ENCODE results near the gene TUBGCP2.

The TUBGCP2 gene

DNA sequence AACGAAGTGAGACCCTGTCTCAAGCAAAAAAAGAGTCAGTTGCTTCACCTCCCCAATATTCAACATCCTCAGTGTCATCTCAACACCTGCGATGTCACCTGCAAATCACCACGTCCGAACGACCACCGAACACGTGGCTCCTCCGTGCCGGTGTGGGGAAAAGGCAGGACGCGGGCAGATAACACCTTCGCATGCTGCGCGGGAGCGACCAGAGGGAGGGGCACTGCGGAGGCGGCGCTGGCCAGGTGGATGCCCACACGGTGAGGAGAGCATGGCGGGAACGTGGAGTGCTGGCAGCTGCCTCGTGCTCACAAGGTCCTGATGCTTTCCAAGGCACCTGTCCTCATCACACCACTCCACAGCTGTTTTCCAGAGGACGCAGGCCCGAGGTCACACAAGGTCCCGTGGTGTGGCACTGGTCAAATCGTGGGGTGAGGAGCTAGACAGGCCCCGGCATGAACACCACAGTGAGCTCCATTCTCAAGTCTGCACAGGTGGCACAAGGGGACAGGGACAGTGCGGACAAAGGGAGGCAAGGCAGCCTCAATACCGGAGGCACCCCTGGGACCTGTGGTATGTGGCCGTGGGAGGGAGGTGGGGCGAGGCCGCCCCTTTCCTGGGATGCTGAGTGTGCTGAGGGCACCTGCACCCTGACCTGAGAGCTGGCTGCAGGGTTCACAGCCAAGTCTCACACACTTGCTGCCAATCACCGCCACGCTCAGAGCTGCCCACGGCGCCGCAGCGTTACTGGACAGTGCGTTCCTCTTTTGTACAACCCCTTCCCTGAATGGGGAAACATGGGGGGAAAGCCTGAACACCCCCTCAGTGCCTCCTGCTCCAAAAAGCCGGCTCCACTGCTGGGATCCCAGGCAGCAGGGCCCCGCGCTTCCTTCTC is 13.0 kb downstream of the TUBGCP2 start:
- H3K9me3 Mint-ChIP-seq = no peaks in the 10 kb centered on the region
- ATAC-seq (replicated peaks) = no peak
- no peak overlapping the region for H3K4me3 Mint-ChIP-seq
- no peak for DNase-seq
- peaks cover 57% of the 10 kb centered on the region for H3K36me3 Mint-ChIP-seq (ENCODE audit: insufficient read depth)
- peaks cover 0 to 3% of the 10 kb centered on the region in 2 donors for H3K4me1 Mint-ChIP-seq (ENCODE audit: low read depth in 2 of 2)
- H3K27ac Mint-ChIP-seq = no peak overlapping the region
- H3K27me3 Mint-ChIP-seq = no peaks in the 10 kb centered on the region

DNA sequence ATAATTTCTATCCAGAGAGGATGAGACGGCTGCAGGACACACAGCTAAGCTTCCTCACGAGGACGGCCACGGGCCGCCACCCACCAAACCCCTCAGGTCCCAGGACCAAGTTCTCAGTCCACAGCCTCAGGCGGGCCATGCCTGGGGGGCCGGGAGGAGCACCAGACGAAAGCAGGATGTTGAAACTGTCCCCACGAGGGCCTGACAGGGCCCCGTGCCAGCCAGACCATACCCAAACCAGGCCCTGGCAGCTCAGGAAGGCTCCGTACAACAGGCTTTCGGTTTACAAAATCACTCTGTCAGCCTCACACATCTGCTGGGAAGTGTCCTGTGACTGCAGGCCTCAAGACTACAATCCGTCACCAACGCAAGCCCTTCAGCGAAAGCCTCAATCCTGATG is 14.5 kb downstream of the TUBGCP2 start:
- H3K4me1 Mint-ChIP-seq (ENCODE audit: low read depth in 2 of 2) = peaks cover 0 to 3% of the 10 kb centered on the region in 2 donors
- H3K9me3 Mint-ChIP-seq = no peaks in the 10 kb centered on the region
- peaks cover 64% of the 10 kb centered on the region for H3K36me3 Mint-ChIP-seq (ENCODE audit: insufficient read depth)
- H3K27me3 Mint-ChIP-seq = no peaks in the 10 kb centered on the region
- H3K4me3 Mint-ChIP-seq = no peak overlapping the region
- H3K27ac Mint-ChIP-seq = no peak overlapping the region
- ATAC-seq (replicated peaks) (no peak), DNase-seq (no peak)

DNA sequence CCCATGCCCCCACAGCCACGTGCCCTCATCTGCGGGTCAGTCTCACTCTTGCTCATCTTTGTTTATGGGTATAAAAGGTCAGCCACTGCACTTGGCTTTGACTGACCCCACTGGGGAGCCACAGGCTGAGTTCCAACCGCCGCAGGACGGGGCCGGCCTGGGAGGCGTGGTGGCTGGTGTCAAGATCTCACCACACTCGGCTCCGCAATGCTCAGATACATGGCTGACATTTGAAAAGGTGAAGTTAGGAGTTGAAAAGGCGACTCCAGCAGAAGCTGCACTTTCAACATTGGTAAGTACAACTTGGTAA is 14.9 kb downstream of the TUBGCP2 start:
- ATAC-seq (replicated peaks) = no peak
- Mint-ChIP-seq H3K4me3 (no peak overlapping the region), H3K9me3 (no peaks in the 10 kb centered on the region), H3K27me3 (no peaks in the 10 kb centered on the region), H3K36me3 (ENCODE audit: insufficient read depth) (peaks cover 64% of the 10 kb centered on the region), H3K4me1 (ENCODE audit: low read depth in 2 of 2) (peaks cover 0 to 3% of the 10 kb centered on the region in 2 donors), H3K27ac (no peak overlapping the region)
- DNase-seq = no peak

DNA sequence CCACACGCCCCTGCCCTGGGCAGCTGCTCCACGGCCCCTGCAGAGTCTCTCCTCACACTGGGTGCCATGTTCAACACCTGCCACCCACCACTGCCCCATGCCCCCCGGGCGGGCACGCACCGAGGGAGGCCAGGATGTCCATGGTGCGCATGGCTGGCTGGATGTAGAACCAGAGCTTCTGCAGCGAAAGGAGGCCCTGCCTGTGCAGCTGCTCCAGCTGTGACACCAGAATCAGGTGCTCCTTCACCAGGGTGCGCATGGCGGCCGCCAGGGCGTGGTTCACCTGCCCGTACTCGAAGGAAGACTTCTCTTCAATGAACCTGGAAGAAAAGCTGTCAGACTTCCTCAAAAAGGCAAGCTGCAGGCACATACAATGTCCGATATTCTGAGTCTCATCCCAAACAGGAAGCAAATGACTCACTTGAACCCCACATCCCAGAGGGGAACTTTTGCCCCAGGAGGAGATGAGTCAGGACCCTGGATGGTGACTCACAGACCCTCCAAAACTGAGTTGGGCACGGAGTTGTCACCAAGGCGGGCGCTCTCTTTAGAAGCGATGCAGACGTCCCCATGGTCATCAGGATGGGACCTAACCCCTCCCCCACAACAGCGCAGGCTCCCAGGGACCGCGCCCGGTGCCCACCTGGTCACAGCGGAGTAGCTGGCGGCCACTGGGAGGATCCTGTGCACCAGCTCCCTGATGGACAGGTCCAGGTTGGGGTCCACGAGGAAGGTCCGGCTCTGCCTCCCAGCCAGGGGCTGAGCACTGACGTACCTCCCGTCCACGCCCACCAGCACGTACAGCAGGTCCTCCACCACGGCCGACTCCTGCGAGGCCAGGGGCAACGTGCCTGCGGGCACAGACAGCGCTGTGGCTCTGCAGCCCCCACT is 15.5 kb downstream of the TUBGCP2 start:
- no peaks in the 10 kb centered on the region for H3K27me3 Mint-ChIP-seq

DNA sequence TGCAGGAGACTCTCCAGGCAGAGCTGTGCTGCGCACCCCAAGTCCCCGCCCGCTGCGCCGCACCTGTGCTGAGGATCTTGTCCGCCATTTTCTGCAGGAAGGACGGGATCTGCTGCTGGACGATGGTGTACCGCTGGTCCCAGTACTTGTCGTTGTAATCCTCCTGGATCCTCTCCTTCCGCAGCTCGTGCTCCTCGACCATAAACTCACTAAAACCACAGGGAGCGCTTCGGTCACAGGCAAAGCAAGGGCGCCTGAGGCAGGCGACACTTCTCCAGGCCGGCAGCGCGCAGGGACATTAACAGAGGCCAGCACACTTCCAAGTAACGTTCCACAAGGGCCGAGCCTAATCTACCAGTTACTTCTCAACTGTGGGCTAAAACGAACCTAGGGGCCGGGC is 18.9 kb downstream of the TUBGCP2 start:
- peaks cover 0 to 3% of the 10 kb centered on the region in 2 donors for H3K4me1 Mint-ChIP-seq (ENCODE audit: low read depth in 2 of 2)
- no peaks in the 10 kb centered on the region for H3K27me3 Mint-ChIP-seq
- no peak overlapping the region for H3K4me3 Mint-ChIP-seq
- H3K27ac Mint-ChIP-seq = no peak overlapping the region
- DNase-seq (no peak), ATAC-seq (replicated peaks) (no peak)
- H3K36me3 Mint-ChIP-seq (ENCODE audit: insufficient read depth) = peaks cover 59% of the 10 kb centered on the region
- H3K9me3 Mint-ChIP-seq = no peaks in the 10 kb centered on the region

More for the DNA sequence above, 15.5 kb downstream of the TUBGCP2 start:
- peaks cover 0 to 3% of the 10 kb centered on the region in 2 donors for H3K4me1 Mint-ChIP-seq (ENCODE audit: low read depth in 2 of 2)
- DNase-seq = no peak
- ATAC-seq (replicated peaks) = peak; percentile 14
- H3K4me3 Mint-ChIP-seq = no peak overlapping the region
- peaks cover 64% of the 10 kb centered on the region for H3K36me3 Mint-ChIP-seq (ENCODE audit: insufficient read depth)
- H3K27ac Mint-ChIP-seq = no peak overlapping the region
- H3K9me3 Mint-ChIP-seq = no peaks in the 10 kb centered on the region

DNA sequence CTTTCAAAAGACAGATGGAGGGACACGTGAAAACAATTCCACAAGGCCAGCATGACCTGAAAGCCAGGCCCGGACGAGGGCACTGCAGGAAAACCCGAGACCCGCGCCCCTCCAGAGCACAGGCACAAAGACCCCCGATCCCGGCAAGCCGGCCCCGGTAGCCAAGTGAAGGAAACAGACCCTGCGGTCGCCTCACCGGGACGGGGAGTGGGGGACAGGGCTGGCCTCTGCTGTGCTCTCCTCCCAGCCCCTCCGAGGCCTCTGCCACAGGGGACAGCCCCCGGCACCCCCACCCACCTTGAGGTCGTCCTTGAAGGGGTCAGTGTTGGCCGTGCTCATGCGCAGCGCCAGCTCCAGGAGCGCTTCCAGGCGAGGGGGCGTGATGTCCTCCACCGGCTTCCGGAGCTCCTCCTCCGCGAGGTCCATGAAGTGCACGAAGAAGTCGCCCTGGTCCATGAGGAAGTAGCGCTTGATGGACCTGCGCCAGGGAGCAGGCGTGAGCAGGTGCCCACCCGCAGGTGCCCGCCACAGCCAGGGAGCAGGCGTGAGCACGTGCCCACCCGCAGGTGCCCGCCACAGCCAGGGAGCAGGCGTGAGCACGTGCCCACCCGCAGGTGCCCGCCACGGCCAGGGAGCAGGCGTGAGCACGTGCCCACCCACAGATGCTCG is 20.7 kb downstream of the TUBGCP2 start:
- peaks cover 68% of the 10 kb centered on the region for H3K36me3 Mint-ChIP-seq (ENCODE audit: insufficient read depth)
- no peak overlapping the region for H3K4me3 Mint-ChIP-seq
- H3K27ac Mint-ChIP-seq = peak overlapping the region in 1 of 2 donors; percentile 1
- ATAC-seq (replicated peaks) = no peak
- no peaks in the 10 kb centered on the region for H3K27me3 Mint-ChIP-seq
- peaks cover 0 to 3% of the 10 kb centered on the region in 2 donors for H3K4me1 Mint-ChIP-seq (ENCODE audit: low read depth in 2 of 2)
- DNase-seq = no peak
- H3K9me3 Mint-ChIP-seq = no peaks in the 10 kb centered on the region

DNA sequence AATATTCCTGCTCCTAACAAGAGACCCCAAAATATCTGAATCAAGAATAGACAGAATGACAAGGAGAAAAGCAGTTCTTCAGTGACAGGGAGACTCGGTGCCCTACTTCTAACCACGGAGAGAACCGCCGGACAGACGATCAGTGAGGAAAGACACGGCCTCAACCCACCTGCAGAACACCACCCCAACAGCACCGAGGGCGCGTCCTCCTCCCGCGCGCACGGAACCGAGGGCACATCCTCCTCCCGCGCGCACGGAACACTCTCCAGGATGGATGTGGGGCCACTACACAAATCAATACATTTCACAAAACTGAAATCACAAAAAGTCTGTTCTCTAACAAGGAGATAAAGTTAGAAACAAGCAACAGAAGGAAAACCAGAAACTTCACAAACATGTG is 22.3 kb downstream of the TUBGCP2 start:
- Mint-ChIP-seq H3K36me3 (ENCODE audit: insufficient read depth) (peaks cover 68% of the 10 kb centered on the region), H3K4me1 (ENCODE audit: low read depth in 2 of 2) (peaks cover 0 to 3% of the 10 kb centered on the region in 2 donors), H3K27ac (peak overlapping the region; percentile 1 to 46), H3K27me3 (no peaks in the 10 kb centered on the region), H3K4me3 (no peak overlapping the region), H3K9me3 (no peaks in the 10 kb centered on the region)
- ATAC-seq (replicated peaks) = no peak
- DNase-seq = no peak

- DNase-seq = no peak
- H3K9me3 Mint-ChIP-seq = no peaks in the 10 kb centered on the region
- peaks cover 63% of the 10 kb centered on the region for H3K36me3 Mint-ChIP-seq (ENCODE audit: insufficient read depth)
- ATAC-seq (replicated peaks) = no peak
- H3K27me3 Mint-ChIP-seq = no peaks in the 10 kb centered on the region
- H3K27ac Mint-ChIP-seq = no peak overlapping the region
- H3K4me1 Mint-ChIP-seq (ENCODE audit: low read depth in 2 of 2) = peaks cover 0 to 3% of the 10 kb centered on the region in 2 donors
- H3K4me3 Mint-ChIP-seq = no peak overlapping the region
These were observed 23.5 kb downstream of the TUBGCP2 start for GRCh38 chr10:133285217-133285616.

DNA sequence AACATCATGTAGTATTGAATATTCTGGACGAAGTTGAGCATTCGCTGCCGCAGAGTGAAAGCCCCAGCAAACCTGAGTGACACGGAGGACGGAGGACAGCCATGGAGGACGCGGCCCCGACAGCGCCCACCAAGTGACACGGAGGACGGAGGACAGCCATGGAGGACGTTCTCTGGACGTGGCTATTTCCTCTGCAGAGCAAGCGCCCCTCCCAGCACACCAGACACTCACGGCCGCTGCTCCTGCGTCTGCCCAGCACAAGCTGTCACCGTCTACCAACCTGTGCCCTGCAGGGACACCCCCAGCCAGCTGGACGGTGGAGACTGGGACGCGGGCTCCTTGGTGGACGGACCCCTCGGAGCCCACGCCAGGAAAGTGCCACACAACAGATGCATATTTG is 24.7 kb downstream of the TUBGCP2 start:
- H3K36me3 Mint-ChIP-seq (ENCODE audit: insufficient read depth) = peaks cover 50% of the 10 kb centered on the region
- no peak overlapping the region for H3K27ac Mint-ChIP-seq
- DNase-seq (no peak), ATAC-seq (replicated peaks) (no peak)
- peaks cover 6 to 7% of the 10 kb centered on the region in 2 donors for H3K4me1 Mint-ChIP-seq (ENCODE audit: low read depth in 2 of 2)
- no peaks in the 10 kb centered on the region for H3K9me3 Mint-ChIP-seq
- no peak overlapping the region for H3K4me3 Mint-ChIP-seq
- H3K27me3 Mint-ChIP-seq = no peaks in the 10 kb centered on the region

- Mint-ChIP-seq H3K4me3 (no peak overlapping the region), H3K27ac (peak overlapping the region in 1 of 2 donors; percentile 32), H3K36me3 (ENCODE audit: insufficient read depth) (peaks cover 54% of the 10 kb centered on the region), H3K9me3 (no peaks in the 10 kb centered on the region), H3K27me3 (no peaks in the 10 kb centered on the region), H3K4me1 (ENCODE audit: low read depth in 2 of 2) (peaks cover 16 to 17% of the 10 kb centered on the region in 2 donors)
- ATAC-seq (replicated peaks) (no peak), DNase-seq (no peak)
These were observed 25.8 kb downstream of the TUBGCP2 start for GRCh38 chr10:133282846-133283390.

GRCh38 chr10:133281628-133282372 is 26.9 kb downstream of the TUBGCP2 start:
- no peaks in the 10 kb centered on the region for H3K27me3 Mint-ChIP-seq
- peak overlapping the region in 1 of 2 donors; percentile 32 for H3K27ac Mint-ChIP-seq
- H3K4me1 Mint-ChIP-seq (ENCODE audit: low read depth in 2 of 2) = peaks cover 21 to 22% of the 10 kb centered on the region in 2 donors
- no peak for DNase-seq
- no peak for ATAC-seq (replicated peaks)
- no peak overlapping the region for H3K4me3 Mint-ChIP-seq
- H3K36me3 Mint-ChIP-seq (ENCODE audit: insufficient read depth) = peaks cover 61% of the 10 kb centered on the region
- no peaks in the 10 kb centered on the region for H3K9me3 Mint-ChIP-seq

DNA sequence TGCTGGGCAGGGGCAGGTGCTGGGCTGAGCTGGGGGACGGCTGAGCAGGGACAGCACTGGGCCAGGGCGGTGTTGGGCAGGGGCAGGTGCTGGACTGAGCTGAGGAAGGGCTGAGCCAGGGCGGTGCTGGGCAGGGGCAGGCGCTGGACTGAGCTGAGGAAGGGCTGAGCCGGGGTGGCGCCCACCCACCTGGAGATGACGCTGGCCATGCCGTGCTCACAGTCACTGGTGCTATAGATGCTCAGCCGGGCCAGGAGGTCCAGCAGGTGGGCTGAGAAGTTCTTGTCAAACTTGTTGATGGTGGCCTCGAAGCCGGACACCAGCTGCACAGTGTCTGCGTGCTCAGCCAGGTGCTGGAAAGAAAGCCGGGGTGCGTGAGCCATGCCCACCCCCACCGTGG is 27.6 kb downstream of the TUBGCP2 start:
- H3K27ac Mint-ChIP-seq = no peak overlapping the region
- no peak for DNase-seq
- no peaks in the 10 kb centered on the region for H3K27me3 Mint-ChIP-seq
- no peaks in the 10 kb centered on the region for H3K9me3 Mint-ChIP-seq
- ATAC-seq (replicated peaks) = no peak
- peaks cover 21 to 22% of the 10 kb centered on the region in 2 donors for H3K4me1 Mint-ChIP-seq (ENCODE audit: low read depth in 2 of 2)
- H3K36me3 Mint-ChIP-seq (ENCODE audit: insufficient read depth) = peaks cover 61% of the 10 kb centered on the region
- H3K4me3 Mint-ChIP-seq = no peak overlapping the region

Measured in effector memory CD8-positive, alpha-beta T cell (primary cell).